ENCODE measurements around the gene GNAI1. TPM values are rescaled to one million over a fixed set of nuclear protein-coding genes. Genes with fewer than 3 reads are reported as not detected.

The GNAI1 gene
- total RNA-seq, 1 donor from 2014 or later = 36.0 TPM

GRCh38 chr7:80183900-80184685, 49.5 kb downstream of the GNAI1 start:
- H3K4me1 ChIP-seq = no peaks in the 10 kb centered on the region
- H3K36me3 ChIP-seq = no peaks in the 10 kb centered on the region
- H3K27ac ChIP-seq = no peak overlapping the region
- DNase-seq = no peak
- no peaks in the 10 kb centered on the region for H3K27me3 ChIP-seq
- ATAC-seq = no peak
- intact Hi-C loops (cut with DNase I) = no loop called here
- H3K9me3 ChIP-seq = no peaks in the 10 kb centered on the region
- TF ChIP-seq, protein P1, sequence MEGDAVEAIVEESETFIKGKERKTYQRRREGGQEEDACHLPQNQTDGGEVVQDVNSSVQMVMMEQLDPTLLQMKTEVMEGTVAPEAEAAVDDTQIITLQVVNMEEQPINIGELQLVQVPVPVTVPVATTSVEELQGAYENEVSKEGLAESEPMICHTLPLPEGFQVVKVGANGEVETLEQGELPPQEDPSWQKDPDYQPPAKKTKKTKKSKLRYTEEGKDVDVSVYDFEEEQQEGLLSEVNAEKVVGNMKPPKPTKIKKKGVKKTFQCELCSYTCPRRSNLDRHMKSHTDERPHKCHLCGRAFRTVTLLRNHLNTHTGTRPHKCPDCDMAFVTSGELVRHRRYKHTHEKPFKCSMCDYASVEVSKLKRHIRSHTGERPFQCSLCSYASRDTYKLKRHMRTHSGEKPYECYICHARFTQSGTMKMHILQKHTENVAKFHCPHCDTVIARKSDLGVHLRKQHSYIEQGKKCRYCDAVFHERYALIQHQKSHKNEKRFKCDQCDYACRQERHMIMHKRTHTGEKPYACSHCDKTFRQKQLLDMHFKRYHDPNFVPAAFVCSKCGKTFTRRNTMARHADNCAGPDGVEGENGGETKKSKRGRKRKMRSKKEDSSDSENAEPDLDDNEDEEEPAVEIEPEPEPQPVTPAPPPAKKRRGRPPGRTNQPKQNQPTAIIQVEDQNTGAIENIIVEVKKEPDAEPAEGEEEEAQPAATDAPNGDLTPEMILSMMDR (IDR thresholded peaks at IDR 0.05) = no peak
- no peak overlapping the region for H3K4me3 ChIP-seq

DNA sequence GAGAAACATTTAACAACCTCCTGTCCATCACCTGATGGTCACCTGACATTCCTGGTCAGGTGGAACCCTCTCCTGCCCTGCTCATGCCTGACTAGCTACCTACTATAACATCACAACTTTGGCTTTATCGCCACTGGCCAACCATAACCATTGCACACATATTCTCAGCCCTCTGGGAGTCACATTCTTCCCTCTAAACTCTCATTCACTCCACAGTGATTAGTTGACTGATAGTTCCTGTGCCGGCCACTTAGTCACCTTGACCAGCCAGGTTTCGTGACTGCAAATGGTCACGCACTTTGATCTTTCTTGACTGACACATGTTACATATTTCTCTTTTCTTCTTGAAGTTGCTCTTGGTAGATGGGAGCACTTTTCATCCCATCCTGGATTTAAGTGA, 50.1 kb downstream of the GNAI1 start:
- DNase-seq (no peak), ATAC-seq (no peak)
- H3K36me3 ChIP-seq = no peaks in the 10 kb centered on the region
- no peaks in the 10 kb centered on the region for H3K27me3 ChIP-seq
- no peaks in the 10 kb centered on the region for H3K9me3 ChIP-seq
- TF ChIP-seq, protein P1 (IDR thresholded peaks at IDR 0.05) = no peak
- H3K4me3 ChIP-seq = no peak overlapping the region
- no peak overlapping the region for H3K27ac ChIP-seq
- intact Hi-C loops (cut with DNase I) = no loop called here
- H3K4me1 ChIP-seq = no peaks in the 10 kb centered on the region

DNA sequence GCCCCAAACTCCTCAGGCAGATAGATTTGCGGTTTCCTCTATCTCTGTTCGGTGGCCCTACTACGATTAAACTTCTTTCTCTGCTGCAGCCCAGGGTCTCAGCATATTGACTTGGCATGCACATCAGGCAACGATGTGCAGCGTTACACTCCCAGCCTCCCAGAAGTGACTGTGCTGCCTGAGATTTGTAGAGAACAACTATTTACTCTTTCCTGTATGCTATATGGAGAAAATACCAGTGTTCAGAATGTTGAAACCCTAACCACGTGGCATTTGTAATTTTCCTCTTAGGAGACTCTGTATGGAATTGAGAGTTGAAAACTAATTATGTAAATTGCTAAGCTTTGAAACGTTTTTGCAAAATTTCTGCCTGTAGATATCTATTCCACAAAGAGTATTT, 50.9 kb downstream of the GNAI1 start:
- TF ChIP-seq, protein P1 (IDR thresholded peaks at IDR 0.05) = no peak
- ATAC-seq (no peak), DNase-seq (no peak)
- Histone ChIP-seq H3K36me3 (no peaks in the 10 kb centered on the region), H3K27ac (no peak overlapping the region), H3K4me3 (no peak overlapping the region), H3K27me3 (no peaks in the 10 kb centered on the region), H3K4me1 (no peaks in the 10 kb centered on the region), H3K9me3 (no peaks in the 10 kb centered on the region)
- intact Hi-C loops (cut with DNase I) = no loop called here

- Histone ChIP-seq H3K36me3 (no peaks in the 10 kb centered on the region), H3K4me1 (no peaks in the 10 kb centered on the region), H3K9me3 (no peaks in the 10 kb centered on the region), H3K27ac (no peak overlapping the region), H3K4me3 (no peak overlapping the region), H3K27me3 (no peaks in the 10 kb centered on the region)
- intact Hi-C loops (cut with DNase I) = no loop called here
- ATAC-seq = no peak
- TF ChIP-seq, protein P1 (IDR thresholded peaks at IDR 0.05) = no peak
- DNase-seq = no peak
Observed at GRCh38 chr7:80186721-80187120, 52.1 kb downstream of the GNAI1 start.

- H3K4me3 ChIP-seq = no peak overlapping the region
- intact Hi-C loops (cut with DNase I) = no loop called here
- TF ChIP-seq, protein P1 (IDR thresholded peaks at IDR 0.05) = no peak
- DNase-seq (no peak), ATAC-seq (no peak)
- no peaks in the 10 kb centered on the region for H3K4me1 ChIP-seq
- H3K27me3 ChIP-seq = no peaks in the 10 kb centered on the region
- no peaks in the 10 kb centered on the region for H3K36me3 ChIP-seq
- no peak overlapping the region for H3K27ac ChIP-seq
- no peaks in the 10 kb centered on the region for H3K9me3 ChIP-seq
Observed at GRCh38 chr7:80187279-80187678, 52.6 kb downstream of the GNAI1 start.
